Neural crest cell (in vitro differentiated cells): ENCODE results near the gene UNC13A. TPM values are rescaled to one million over a fixed set of nuclear protein-coding genes. Genes with fewer than 3 reads are reported as not detected.

Experiments used
- DNase-seq: peaks from one replicate; pipeline ENCODE4 v3.0.0; 2021; ENCODE audit warnings: low read depth, mixed read lengths, low spot score
- H3K27ac Mint-ChIP-seq: one replicate; pipeline ENCODE4 v1.8.0; 2021; ENCODE audit warnings: mild to moderate bottlenecking, mixed read lengths; ENCODE audit not compliant: unreplicated experiment
- H3K27me3 Mint-ChIP-seq: 2 replicates; pipeline ENCODE4 v1.8.0; 2021; ENCODE audit warnings: low read depth, mild to moderate bottlenecking, mixed read lengths
- H3K36me3 Mint-ChIP-seq: 2 replicates; pipeline ENCODE4 v1.8.0; 2021; ENCODE audit warnings: low read depth, mild to moderate bottlenecking, mixed read lengths
- H3K4me1 Mint-ChIP-seq: 2 replicates; pipeline ENCODE4 v1.8.0; 2021; ENCODE audit warnings: mixed read lengths
- H3K4me3 Mint-ChIP-seq: one replicate; pipeline ENCODE4 v1.8.0; 2021; ENCODE audit warnings: mild to moderate bottlenecking, mixed read lengths
- H3K9me3 Mint-ChIP-seq: 2 replicates; pipeline ENCODE4 v1.8.0; 2021; ENCODE audit warnings: mixed read lengths
- CTCF ChIP-seq: fragments of 200-600 bp; sonication (generic); conservative IDR thresholded peaks from 2 replicates; pipeline ENCODE4 v1.5.0; 2021; ENCODE audit warnings: antibody characterized with exemption, mild to moderate bottlenecking
- total RNA-seq: library from RNA; stranded (reverse); gene quantifications from 2 replicates; pipeline ENCODE4 v1.2.1, GENCODE V29; 2021

UNC13A gene
- total RNA-seq, 1 donor from 2014 or later = 6.4 TPM

- no peak overlapping the region for H3K4me3 Mint-ChIP-seq
- DNase-seq = no peak
- H3K9me3 Mint-ChIP-seq = peaks cover under 1% of the 10 kb centered on the region
- TF ChIP-seq CTCF = peak; percentile 15
- H3K27ac Mint-ChIP-seq = no peak overlapping the region
- H3K27me3 Mint-ChIP-seq = peaks cover 43% of the 10 kb centered on the region
- H3K36me3 Mint-ChIP-seq = no peaks in the 10 kb centered on the region
- peaks cover 11% of the 10 kb centered on the region for H3K4me1 Mint-ChIP-seq
These were observed 11.2 kb downstream of the UNC13A start for GRCh38 chr19:17677002-17677401.

DNA sequence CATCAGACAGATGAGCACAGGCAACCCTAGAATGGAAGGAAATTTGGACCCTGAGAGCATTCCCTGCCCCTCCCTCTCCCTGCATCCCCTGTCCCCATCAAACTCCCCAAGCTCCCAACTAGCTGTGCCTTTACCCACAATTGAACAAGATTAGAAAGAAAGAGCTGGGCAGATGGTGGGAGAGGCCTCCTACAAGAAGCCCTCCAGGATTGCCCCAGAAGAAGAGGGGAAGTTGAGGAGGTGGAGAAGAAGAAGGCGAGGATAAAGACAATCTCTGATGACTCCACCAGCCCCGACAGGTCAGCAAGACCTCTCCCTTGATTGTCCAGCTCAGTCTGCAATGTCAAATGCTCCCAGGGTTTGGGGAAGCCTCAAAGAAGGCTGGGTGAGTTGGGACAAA, 11.9 kb downstream of the UNC13A start:
- H3K9me3 Mint-ChIP-seq = peaks cover 2% of the 10 kb centered on the region
- peaks cover 11% of the 10 kb centered on the region for H3K4me1 Mint-ChIP-seq
- peaks cover 39% of the 10 kb centered on the region for H3K27me3 Mint-ChIP-seq
- no peak overlapping the region for H3K4me3 Mint-ChIP-seq
- no peaks in the 10 kb centered on the region for H3K36me3 Mint-ChIP-seq
- no peak for DNase-seq
- no peak for TF ChIP-seq CTCF
- H3K27ac Mint-ChIP-seq = peak overlapping the region; percentile 27

DNA sequence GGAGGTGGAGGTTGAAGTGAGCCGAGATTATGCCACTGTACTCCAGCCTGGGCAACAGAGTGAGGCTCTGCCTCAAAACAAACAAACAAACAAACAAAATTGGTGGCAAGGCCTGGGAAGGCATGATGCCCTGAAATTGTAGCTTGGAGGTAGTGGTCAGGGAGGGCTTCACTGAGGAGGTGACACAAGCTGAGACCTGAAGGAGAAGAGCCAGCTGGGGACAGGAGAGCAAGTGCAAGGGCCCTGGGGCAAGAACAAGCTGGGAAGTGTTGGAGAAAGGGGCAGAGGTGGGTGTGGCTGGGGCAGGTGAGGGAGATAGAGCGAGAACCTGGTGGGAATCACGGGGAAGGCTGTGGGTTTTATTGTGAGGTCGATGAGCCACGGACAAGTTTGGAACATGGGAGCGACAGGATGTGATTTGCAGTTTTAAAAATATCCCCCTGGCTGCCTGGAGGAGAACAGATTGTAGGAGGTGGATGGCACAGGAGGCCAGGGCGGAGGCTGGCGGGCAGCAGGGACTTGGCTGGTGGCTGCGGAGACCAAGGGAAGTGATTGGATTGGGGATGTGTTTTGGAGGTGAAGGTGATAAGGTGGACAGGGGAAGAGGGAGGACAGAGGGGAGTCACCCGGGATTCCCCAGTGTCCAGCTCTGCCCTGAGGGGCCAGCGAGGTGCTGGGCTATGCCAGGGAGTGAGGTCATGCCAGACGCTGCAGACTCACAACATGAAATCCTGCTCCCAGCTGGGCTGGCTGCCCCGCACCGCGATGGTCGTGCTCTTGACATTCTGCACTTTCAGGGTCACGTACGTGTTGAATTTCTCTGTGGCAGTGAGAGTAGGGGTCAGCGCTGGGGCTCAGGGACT, 14.0 kb downstream of the UNC13A start:
- H3K9me3 Mint-ChIP-seq = peaks cover 2% of the 10 kb centered on the region
- H3K4me3 Mint-ChIP-seq = no peak overlapping the region
- no peak for DNase-seq
- TF ChIP-seq CTCF = no peak
- no peaks in the 10 kb centered on the region for H3K36me3 Mint-ChIP-seq
- no peaks in the 10 kb centered on the region for H3K4me1 Mint-ChIP-seq
- no peak overlapping the region for H3K27ac Mint-ChIP-seq
- peaks cover 19% of the 10 kb centered on the region for H3K27me3 Mint-ChIP-seq

DNA sequence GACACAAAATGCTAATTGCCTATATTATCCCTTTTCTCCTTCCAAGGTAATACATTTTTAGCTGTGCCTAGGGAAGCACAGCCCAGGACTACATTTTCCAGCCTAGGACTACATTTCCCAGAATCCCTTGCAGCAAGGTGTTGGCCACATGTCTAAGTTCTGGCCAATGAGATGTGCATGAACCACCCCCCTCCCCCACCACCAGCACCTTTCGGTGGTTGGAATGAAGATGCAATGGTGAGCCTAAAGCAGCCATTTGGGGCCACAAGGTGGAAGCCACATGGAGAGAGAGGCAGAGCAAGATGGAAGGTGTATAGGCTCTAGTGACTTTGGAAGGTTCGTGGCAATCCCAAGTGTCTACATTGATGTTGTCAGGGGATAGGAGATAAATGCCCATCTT, 16.2 kb downstream of the UNC13A start:
- Mint-ChIP-seq H3K4me3 (no peak overlapping the region), H3K27me3 (peaks cover 6% of the 10 kb centered on the region), H3K9me3 (peaks cover 2% of the 10 kb centered on the region), H3K27ac (peak overlapping the region; percentile 20), H3K36me3 (no peaks in the 10 kb centered on the region), H3K4me1 (no peaks in the 10 kb centered on the region)
- DNase-seq = peak; percentile 11
- TF ChIP-seq CTCF = no peak

- Mint-ChIP-seq H3K27me3 (no peaks in the 10 kb centered on the region), H3K27ac (no peak overlapping the region), H3K4me3 (no peak overlapping the region), H3K36me3 (peaks cover 2% of the 10 kb centered on the region), H3K4me1 (no peaks in the 10 kb centered on the region), H3K9me3 (peaks cover 2% of the 10 kb centered on the region)
- DNase-seq = no peak
- TF ChIP-seq CTCF = no peak
These were observed 18.7 kb downstream of the UNC13A start for GRCh38 chr19:17669419-17669818.
